ENCODE measurements around the gene UNC79.
"Not testable (repeated sequence)": the region's sequence is repeated elsewhere in the genome, so short reads cannot be mapped to it uniquely, and the experiment has no call there.

- TF ChIP-seq CTCF, EZH2 (IDR thresholded peaks at IDR 0.05): not testable (repeated sequence)
These were observed 46.5 kb upstream of the UNC79 start for GRCh38 chr14:93384256-93384655.
